K562 (cell line): ENCODE data around the gene KCNT1. TPM values are rescaled to one million over a fixed set of nuclear protein-coding genes. Genes with fewer than 3 reads are reported as not detected.

ENCODE experiments used
- ATAC-seq: fragments of 200-7000 bp; cut with Tn5 transposase; 3 replicates; pipeline ENCODE4 v1.9.1; 2020; ENCODE audit warnings: moderate library complexity
- BruUV-seq: library from RNA; stranded (reverse); fragments of 400-500 nt; replicated peaks from 2 replicates; lab custom pipeline; 2021; lab: Mats Ljungman, UMichigan
- CTCF ChIA-PET: fragments of 300-600 bp; formaldehyde crosslinking; extraction: SDS; loops from one replicate; lab custom pipeline; 2021; ENCODE audit warnings: low intra/inter-chr PET ratio; lab: Yijun Ruan, JAX
- POLR2A ChIA-PET: fragments of 300-600, 350-650 bp; sonication (Branson Sonifier 250); formaldehyde crosslinking; extraction: SDS; loops from one replicate; lab custom pipeline; 2021; ENCODE audit warnings: antibody characterized with exemption, inconsistent platforms; lab: Yijun Ruan, JAX
- DNase-seq, 4 experiments: peaks; one replicate each; pipeline versions ENCODE4 v3.0.0 to v3.0.0-alpha.2; 2011 to 2018; ENCODE audit warnings: low spot score in 3 of 4, mixed read lengths in 3 of 4; ENCODE audit errors: extremely low read depth in 1 of 4
- FAIRE-seq: peaks from 2 replicates; lab custom pipeline; 2011; peaks lifted over from hg19 to GRCh38; lab: Jason Lieb, UNC
- H2AFZ ChIP-seq: 2 replicates; pipeline ENCODE4 v1.6.0; 2011; ENCODE audit warnings: low read depth, low read length, control low read depth, inconsistent platforms
- H3K27ac ChIP-seq: fragments of 200-600 bp; 3 replicates; pipeline ENCODE4 v1.8.0; 2011; ENCODE audit warnings: low read depth, mild to moderate bottlenecking, control low read depth, inconsistent platforms, low read length, moderate library complexity, mixed read lengths; ENCODE audit errors: extremely low read depth
- H3K27me3 ChIP-seq, 2 experiments: fragments of 300-600 bp in 1 of 2; 2 replicates in 1 of 2; 3 replicates in 1 of 2; pipeline versions ENCODE4 v1.6.0 to v1.8.0; 2011; ENCODE audit warnings: inconsistent platforms in 2 of 2, low read length in 2 of 2, mild to moderate bottlenecking in 1 of 2, mixed read lengths in 1 of 2, moderate library complexity in 1 of 2; ENCODE audit not compliant: control insufficient read depth in 2 of 2, insufficient read depth in 2 of 2
- H3K36me3 ChIP-seq: fragments of 300-600 bp; 3 replicates; pipeline ENCODE4 v1.8.0; 2011; ENCODE audit warnings: mild to moderate bottlenecking, low read length, inconsistent platforms; ENCODE audit not compliant: control insufficient read depth, insufficient read depth
- H3K4me1 ChIP-seq, 2 experiments: fragments of 200-600 bp in 1 of 2; replicated peaks in 1 of 2; 2 replicates in 1 of 2; 3 replicates in 1 of 2; pipeline versions ENCODE4 v1.5.1 to v1.8.0; 2011; ENCODE audit warnings: inconsistent platforms in 2 of 2, low read length in 2 of 2, mild to moderate bottlenecking in 1 of 2, mixed read lengths in 1 of 2, moderate library complexity in 1 of 2; ENCODE audit not compliant: control insufficient read depth in 2 of 2, insufficient read depth in 2 of 2
- H3K4me2 ChIP-seq: 2 replicates; pipeline ENCODE4 v1.6.1; 2011; ENCODE audit warnings: low read length, control low read depth, inconsistent platforms, mixed read lengths; ENCODE audit not compliant: insufficient read depth
- H3K4me3 ChIP-seq: fragments of 200-600 bp; sonication (generic), shearing (Covaris generic); 2 replicates; pipeline ENCODE4 v1.5.1; 2016; ENCODE audit warnings: control low read depth, inconsistent platforms
- H3K79me2 ChIP-seq: fragments of 200-600 bp; 3 replicates; pipeline ENCODE4 v1.8.0; 2011; ENCODE audit warnings: low read length, inconsistent platforms; ENCODE audit not compliant: control insufficient read depth, insufficient read depth
- H3K9ac ChIP-seq, 2 experiments: 2 replicates each; pipeline versions ENCODE4 v1.6.0 to v1.6.1; 2011; ENCODE audit warnings: low read depth in 2 of 2, low read length in 2 of 2, control low read depth in 1 of 2, inconsistent platforms in 1 of 2, mild to moderate bottlenecking in 1 of 2, mixed read lengths in 1 of 2; ENCODE audit not compliant: insufficient read depth in 1 of 2
- H3K9me1 ChIP-seq: one replicate; pipeline ENCODE4 v1.6.0; 2011; ENCODE audit warnings: inconsistent platforms, mild to moderate bottlenecking, low read length, moderate library complexity; ENCODE audit not compliant: control insufficient read depth, insufficient read depth
- H3K9me3 ChIP-seq: replicated peaks from 2 replicates; pipeline ENCODE4 v1.5.1; 2011; ENCODE audit warnings: low read depth, low read length, inconsistent platforms; ENCODE audit not compliant: control insufficient read depth, insufficient read depth
- H4K20me1 ChIP-seq: replicated peaks from 2 replicates; pipeline ENCODE4 v1.6.1; 2011; ENCODE audit warnings: low read length, inconsistent platforms, mixed read lengths; ENCODE audit not compliant: control insufficient read depth, insufficient read depth
- CHD4 ChIP-seq: fragments of 200-600 bp; sonication (generic); IDR thresholded peaks from 3 replicates; pipeline ENCODE4 v1.6.1; 2012; ENCODE audit warnings: low read depth, mild to moderate bottlenecking, mixed read lengths, low read length, inconsistent platforms; ENCODE audit not compliant: insufficient read depth, insufficient replicate concordance, poor library complexity, severe bottlenecking
- SRSF7 ChIP-seq: fragments of 200-400 bp; formaldehyde crosslinking; optimal IDR thresholded peaks from 2 replicates; pipeline ENCODE3; 2017; ENCODE audit warnings: mild to moderate bottlenecking, low read depth, low read length
- WGBS: fragments of 100-300 bp; shearing (Covaris generic); methylation state at CpG from one replicate; pipeline ENCODE4 v1.1.6; 2016; ENCODE audit warnings: low coverage, mixed read lengths; ENCODE audit not compliant: insufficient coverage; ENCODE audit errors: missing lambda C conversion rate; 5-methylcytosine and 5-hydroxymethylcytosine counted together
- in situ Hi-C: fragments of 300-500 bp; cut with MboI; formaldehyde crosslinking; loops from 4 replicates; pipeline ENCODE4 v1.15.0; 2018; ENCODE audit warnings: inconsistent platforms, mixed read lengths
- intact Hi-C: fragments of 100-400 bp; cut with micrococcal nuclease; formaldehyde crosslinking; loops from 2 replicates; pipeline ENCODE4 v1.14.2; 2022
- polyA plus RNA-seq, 8 experiments: library from polyadenylated mRNA; depleted of rRNA in 4 of 8; stranded (reverse) in 5 of 8; unstranded in 3 of 8; fragments of >200 nt; fragmentation: Nextera tagmentation in 2 of 8; fragmentation: Illumina TruSeq in 1 of 8; extraction: Ambion mirVana in 2 of 8; extraction: Trizol in 1 of 8; gene quantifications; 2 replicates each; pipeline versions ENCODE4 v1.2.1 to v1.2.3, GENCODE V29; 2011 to 2014; ENCODE audit warnings: inconsistent platforms in 1 of 8, missing spikeins in 1 of 8
- total RNA-seq, 7 experiments: library from RNA; depleted of rRNA in 6 of 7; stranded (reverse); fragments of >200 nt in 6 of 7; fragmentation: Illumina TruSeq in 2 of 7; extraction: Trizol in 2 of 7; gene quantifications; 2 replicates each; pipeline versions ENCODE4 v1.2.1 to v1.2.3, GENCODE V29; 2011 to 2021; ENCODE audit warnings: low replicate concordance in 1 of 7
- TF ChIP-seq, protein P1 (sequence below): fragments of 450-650 bp; IDR thresholded peaks from 2 replicates; pipeline ENCODE4 v1.7.0; 2016; ENCODE audit warnings: borderline replicate concordance

KCNT1 gene
- total and polyA plus RNA-seq, 9 of the 15 experiments (the other 6 are each of a cell fraction or from before 2014, with no cell fraction given), result 0.05 TPM; not detected in 8

DNA sequence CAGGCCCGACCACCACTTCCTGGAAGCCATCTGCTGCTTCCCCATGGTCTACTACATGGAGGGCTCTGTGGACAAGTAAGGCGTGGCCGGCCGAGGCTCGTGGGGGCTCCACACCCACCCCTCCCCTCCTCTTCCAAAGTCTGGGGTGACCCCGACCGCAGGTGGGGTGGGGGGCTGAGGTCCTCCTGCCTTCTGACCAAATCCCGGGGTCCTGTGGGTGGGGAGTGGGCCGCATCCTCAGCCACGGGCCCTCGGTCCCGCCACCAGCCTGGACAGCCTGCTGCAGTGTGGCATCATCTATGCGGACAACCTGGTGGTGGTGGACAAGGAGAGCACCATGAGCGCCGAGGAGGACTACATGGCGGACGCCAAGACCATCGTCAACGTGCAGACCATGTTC lies 76.4 kb downstream of the KCNT1 start:
- no peak for DNase-seq
- in situ Hi-C loops, result no loop called here
- no peak overlapping the region for H3K9ac ChIP-seq
- no peaks in the 10 kb centered on the region for H3K36me3 ChIP-seq
- no peak overlapping the region for H2AFZ ChIP-seq
- intact Hi-C loops, result no loop called here
- WGBS, result 6% methylated on average over 13 of the region's 19 CpGs
- no peak overlapping the region for H3K27ac ChIP-seq
- no peaks in the 10 kb centered on the region for H3K79me2 ChIP-seq
- H3K27me3 ChIP-seq, result peaks cover 30 to 83% of the 10 kb centered on the region in 2 experiments
- no peak overlapping the region for H3K4me3 ChIP-seq
- TF ChIP-seq CHD4 (no peak), SRSF7 (no peak)
- TF ChIP-seq, protein P1, sequence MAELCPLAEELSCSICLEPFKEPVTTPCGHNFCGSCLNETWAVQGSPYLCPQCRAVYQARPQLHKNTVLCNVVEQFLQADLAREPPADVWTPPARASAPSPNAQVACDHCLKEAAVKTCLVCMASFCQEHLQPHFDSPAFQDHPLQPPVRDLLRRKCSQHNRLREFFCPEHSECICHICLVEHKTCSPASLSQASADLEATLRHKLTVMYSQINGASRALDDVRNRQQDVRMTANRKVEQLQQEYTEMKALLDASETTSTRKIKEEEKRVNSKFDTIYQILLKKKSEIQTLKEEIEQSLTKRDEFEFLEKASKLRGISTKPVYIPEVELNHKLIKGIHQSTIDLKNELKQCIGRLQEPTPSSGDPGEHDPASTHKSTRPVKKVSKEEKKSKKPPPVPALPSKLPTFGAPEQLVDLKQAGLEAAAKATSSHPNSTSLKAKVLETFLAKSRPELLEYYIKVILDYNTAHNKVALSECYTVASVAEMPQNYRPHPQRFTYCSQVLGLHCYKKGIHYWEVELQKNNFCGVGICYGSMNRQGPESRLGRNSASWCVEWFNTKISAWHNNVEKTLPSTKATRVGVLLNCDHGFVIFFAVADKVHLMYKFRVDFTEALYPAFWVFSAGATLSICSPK, result no peak
- no peaks in the 10 kb centered on the region for H3K9me3 ChIP-seq
- no peak for ATAC-seq
- FAIRE-seq, result no peak
- ChIA-PET CTCF (no interaction called here), POLR2A (no interaction called here)
- peaks cover 6% of the 10 kb centered on the region for H3K9me1 ChIP-seq
- BruUV-seq, result no TSS peak
- H3K4me2 ChIP-seq, result no peak overlapping the region
- peaks cover 36% of the 10 kb centered on the region for H4K20me1 ChIP-seq
- H3K4me1 ChIP-seq, result peaks cover 0 to 38% of the 10 kb centered on the region in 2 experiments; a peak in 2 of 5 replicates
